Stimulated activated naive CD4-positive, alpha-beta T cell treated with Interleukin-2 at 50 U/mL for 16 hours (primary cell): ENCODE measurements around the gene RBM27.
A peak's percentile ranks its signal among the peaks of the same experiment; 100 is the strongest.
"Not testable (repeated sequence)": the region's sequence is repeated elsewhere in the genome, so short reads cannot be mapped to it uniquely, and the experiment has no call there.

Source experiments
- DNase-seq: peaks from one replicate; lab custom pipeline; 2025; lab: John Stamatoyannopoulos, UW

Gene RBM27, protein sequence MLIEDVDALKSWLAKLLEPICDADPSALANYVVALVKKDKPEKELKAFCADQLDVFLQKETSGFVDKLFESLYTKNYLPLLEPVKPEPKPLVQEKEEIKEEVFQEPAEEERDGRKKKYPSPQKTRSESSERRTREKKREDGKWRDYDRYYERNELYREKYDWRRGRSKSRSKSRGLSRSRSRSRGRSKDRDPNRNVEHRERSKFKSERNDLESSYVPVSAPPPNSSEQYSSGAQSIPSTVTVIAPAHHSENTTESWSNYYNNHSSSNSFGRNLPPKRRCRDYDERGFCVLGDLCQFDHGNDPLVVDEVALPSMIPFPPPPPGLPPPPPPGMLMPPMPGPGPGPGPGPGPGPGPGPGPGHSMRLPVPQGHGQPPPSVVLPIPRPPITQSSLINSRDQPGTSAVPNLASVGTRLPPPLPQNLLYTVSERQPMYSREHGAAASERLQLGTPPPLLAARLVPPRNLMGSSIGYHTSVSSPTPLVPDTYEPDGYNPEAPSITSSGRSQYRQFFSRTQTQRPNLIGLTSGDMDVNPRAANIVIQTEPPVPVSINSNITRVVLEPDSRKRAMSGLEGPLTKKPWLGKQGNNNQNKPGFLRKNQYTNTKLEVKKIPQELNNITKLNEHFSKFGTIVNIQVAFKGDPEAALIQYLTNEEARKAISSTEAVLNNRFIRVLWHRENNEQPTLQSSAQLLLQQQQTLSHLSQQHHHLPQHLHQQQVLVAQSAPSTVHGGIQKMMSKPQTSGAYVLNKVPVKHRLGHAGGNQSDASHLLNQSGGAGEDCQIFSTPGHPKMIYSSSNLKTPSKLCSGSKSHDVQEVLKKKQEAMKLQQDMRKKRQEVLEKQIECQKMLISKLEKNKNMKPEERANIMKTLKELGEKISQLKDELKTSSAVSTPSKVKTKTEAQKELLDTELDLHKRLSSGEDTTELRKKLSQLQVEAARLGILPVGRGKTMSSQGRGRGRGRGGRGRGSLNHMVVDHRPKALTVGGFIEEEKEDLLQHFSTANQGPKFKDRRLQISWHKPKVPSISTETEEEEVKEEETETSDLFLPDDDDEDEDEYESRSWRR

DNA sequence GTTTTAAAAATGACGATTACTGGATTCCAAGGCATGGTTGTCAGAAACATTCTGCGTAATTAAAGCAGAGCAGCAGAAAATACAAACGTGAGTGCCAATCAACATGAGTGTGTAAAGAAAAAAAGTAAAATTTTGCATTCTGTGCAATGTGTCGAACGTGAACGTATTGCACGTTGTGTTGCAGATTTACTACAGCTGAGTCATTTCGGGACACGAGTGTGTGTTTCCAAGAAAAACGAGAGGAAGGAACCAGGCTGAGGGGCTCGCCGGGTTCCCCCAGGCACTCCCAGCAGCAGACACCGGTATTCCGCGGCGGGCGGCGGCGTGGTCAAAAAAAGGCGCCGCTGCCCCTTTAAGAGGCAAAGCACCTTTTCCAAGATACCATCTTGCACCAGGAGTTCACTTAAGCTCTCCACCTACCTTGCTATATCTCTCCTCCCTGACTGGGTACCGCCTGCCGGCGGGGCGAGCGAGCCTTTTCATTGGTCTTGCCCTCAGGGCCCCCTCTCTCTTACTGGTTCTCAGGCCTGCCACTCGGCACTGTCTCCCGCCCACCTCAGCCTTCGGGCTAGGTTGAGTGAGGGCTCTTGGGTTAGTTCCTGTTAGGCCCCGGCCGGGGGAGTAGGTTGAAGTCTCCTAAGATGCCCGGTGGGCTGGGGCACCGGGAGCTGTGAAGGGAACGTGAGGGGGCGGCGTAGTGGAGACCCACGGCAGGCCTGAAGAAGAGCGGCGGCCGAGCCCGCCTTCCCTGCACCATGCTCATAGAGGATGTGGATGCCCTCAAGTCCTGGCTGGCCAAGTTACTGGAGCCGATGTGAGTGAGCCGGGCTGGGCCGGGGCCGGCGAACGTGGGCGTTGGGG, at the start of gene RBM27:
TSS of gene RBM27 (plus strand) at position 595 of the 861 bp plus-strand sequence. CDS start at position 756, 161 bp downstream.
- peak; percentile 94 for DNase-seq

DNA sequence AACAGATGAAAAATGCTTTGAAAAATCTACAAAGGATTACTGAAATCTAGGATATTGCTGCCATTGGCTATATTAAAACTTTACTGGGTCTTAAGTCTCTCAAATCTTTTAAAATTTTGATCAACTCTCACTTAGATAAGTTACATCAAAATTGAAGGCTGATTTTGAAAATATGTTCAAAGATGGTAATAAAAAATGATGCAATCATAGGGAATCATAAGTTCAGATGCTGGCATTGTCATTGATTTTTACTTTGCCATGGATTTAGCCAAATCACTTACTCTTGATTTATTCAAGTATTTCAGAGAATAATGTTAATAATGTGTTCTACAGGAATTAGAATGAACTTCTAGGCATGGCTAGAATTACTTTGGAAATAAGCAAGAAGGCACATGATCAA, 45.1 kb upstream of the RBM27 start:
- DNase-seq: no peak

DNA sequence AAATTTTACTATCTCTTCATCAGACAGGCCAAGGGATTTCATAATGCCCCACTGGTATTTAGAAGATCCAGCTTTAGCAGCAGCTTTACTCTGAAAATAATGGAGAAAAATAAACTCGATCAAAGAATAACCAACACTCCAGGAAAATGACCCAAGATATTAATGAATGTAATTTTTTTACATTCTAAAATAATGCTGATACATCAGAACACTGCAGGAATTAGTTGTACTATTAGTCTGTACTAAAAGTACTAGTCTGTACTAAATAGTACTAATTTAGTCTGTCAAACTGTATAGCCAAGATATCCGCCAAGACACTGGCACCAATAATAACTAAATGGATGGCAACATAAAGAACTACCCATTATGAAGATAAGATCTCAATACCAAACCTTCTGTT, 39.0 kb upstream of the RBM27 start:
- DNase-seq: no peak

GRCh38 chr5:146165460-146165859, 37.9 kb upstream of the RBM27 start:
- no peak for DNase-seq

- no peak for DNase-seq
Observed at GRCh38 chr5:146165903-146166302, 37.5 kb upstream of the RBM27 start.

DNA sequence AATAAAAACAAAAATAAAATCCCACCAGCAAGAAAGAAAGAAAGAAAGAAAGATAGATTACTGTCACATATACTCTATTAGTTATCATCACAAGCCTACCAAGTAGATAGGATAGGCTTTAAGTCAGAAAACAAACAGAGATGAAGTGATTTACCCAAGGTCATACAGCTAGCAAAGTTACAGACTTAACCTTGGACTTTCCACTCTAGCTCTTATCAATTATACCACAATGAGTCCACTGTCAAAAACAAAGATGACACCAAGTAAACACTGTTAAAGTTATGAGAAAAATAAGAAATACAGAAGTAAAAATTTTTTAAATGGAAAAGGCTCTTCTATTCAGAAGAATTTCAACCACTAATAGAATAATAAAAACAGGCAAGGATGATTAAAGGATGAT, 34.3 kb upstream of the RBM27 start:
- DNase-seq: no peak

DNA sequence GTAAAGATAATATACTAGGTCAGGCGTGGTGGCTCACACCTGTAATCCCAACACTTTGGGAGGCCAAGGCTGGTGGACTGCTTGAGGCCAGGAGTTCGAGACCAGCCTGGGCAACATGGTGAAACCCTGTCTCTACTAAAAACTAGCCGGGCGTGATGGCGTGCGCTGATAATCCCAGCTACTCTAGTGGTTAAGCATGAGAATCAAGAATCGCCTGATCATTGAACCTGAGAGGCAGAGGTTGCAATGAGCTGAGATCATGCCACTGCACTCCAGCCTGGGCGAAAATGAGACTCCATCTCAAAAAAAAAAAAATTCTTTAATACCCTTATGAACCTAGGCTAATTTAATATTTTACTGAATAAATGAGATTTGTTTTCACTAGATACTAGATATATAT, 30.4 kb upstream of the RBM27 start:
- DNase-seq: not testable (repeated sequence)

DNA sequence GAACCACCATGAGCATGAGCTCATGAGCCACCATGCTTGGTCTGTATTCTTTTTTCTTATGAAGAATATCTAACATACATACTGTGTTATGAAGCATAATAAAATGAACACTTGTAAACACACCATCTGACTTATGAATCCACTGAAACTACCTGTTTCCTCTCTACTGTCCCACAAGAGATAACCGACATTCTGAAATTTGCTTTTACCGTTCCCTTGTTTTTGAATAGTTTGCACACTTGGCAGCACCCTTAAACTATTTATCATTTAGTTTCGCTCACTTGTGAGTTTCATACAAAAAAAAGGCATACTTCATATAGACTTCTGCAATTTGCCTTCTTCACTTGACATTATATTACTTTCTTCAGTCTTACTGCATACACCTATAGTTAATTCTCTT, 29.8 kb upstream of the RBM27 start:
- DNase-seq: no peak

DNA sequence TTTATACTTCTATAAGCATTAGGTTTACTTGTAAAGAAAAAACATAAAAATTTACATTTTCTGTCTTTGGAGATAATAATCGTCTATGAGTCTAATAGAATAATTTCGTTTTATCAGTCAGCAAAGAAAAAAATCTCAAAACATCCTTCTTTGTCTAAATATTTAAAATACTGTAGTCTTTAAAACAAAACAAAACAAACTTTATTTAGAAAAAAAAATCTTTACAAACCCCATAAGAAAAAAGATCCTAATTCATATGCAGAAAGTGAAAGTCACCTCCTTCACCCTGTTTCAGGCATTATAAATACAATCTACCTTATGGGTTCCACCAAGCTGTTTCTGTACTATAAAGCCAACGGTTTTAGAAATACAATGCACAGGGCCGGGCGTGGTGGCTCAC, 26.6 kb upstream of the RBM27 start:
- no peak for DNase-seq

DNA sequence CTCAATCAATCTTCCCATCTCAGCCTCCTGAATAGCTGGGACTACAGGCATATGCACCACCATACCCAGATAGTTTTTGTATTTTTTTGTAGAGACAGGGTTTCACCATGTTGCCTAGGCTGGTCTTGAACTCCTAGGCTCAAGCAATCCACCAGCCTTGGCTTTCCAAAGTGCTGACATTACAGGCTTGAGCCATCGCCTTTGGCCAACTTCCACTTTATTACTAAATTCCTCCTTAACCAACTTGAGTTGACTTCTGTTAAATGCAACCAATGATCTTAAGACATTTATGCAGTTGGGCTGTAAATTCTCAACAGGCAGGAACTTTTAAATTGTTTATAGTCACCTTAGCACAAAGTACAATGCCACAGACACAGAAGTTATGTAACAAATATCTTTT, 23.7 kb upstream of the RBM27 start:
- no peak for DNase-seq

GRCh38 chr5:146183403-146183802, 20.0 kb upstream of the RBM27 start:
- DNase-seq: not testable (repeated sequence)

- DNase-seq: no peak
Observed at GRCh38 chr5:146185161-146185560, 18.2 kb upstream of the RBM27 start.

GRCh38 chr5:146188358-146188757, 15.0 kb upstream of the RBM27 start:
- no peak for DNase-seq

DNA sequence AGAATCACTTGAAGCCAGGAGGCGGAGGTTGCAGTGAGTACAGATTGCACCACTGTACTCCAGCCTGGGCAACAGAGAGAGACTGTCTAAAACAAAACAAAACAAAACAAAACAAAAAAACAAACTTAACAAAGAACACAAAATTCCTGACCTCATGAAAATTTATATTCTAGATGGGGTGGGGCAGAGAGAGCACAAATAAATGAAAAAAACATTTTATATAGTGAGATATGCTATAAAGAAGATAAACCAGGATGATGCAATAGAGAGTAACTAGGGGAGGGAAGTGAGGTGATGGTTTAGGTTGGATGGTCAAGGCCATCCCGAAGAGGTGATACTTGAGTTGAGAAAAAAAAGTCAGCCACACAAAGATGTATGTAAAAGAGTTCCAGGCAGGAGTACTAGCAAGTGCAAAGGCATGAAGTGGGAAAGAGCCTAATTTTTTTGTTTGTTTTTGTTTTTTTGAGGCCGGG, 10.8 kb upstream of the RBM27 start:
- DNase-seq: no peak

- no peak for DNase-seq
Observed at GRCh38 chr5:146193285-146193684, 10.1 kb upstream of the RBM27 start.

GRCh38 chr5:146194997-146195396, 8.4 kb upstream of the RBM27 start:
- DNase-seq: not testable (repeated sequence)

DNA sequence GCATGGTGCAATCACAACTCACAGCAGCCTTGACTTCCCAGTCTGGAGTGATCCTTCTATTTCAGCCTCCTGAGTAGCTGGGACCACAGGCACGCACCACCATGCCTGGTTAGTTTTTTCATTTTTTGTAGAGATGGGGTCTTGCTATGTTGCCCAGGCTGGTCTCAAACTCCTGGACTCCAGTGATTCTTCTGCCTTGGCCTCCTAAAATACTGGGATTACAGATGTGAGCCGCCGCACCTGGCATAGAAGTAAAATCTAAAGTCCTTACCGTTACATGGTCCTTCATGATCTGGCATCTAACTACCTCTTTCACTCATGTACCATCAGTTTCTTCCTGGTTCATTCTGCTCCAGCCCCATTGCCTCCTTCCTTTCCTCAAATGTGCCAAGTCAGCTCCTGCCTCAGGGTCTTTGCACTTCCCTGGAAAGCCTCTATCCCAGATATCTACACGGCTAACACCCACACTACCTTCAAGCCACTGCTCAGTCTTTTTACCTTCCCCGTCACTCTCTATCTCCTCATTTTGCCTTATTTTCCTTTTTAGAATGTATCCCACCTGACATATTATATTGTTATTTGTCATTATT, 6.9 kb upstream of the RBM27 start:
- DNase-seq: no peak

DNA sequence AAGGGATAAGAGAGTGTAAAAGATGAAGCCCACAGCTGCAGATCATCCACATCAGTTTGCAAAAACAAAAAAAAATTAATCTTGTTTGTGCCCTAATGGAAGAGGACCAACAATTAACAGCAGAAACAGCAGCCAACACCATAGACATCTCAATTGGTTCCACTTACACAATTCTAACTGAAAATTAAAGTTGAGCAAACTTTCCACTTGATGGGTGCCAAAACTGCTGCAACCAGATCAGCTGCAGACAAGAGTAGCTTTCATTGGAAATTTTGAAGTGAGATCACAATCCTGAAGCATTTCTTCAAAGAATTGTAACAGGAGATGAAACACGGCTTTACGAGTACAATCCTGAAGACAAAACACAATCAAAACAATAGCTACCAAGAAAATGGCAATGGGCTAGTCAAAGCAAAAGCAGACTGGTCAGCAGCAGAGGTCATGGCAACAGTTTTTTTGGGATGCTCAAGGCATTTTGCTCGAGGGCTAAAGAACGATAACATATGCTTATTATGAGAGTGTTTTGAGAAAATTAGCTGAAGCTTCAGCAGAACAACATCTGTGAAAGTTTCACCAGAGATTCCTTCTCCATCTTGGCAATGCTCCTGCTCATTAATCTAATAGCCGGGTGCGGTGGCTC, 4.1 kb upstream of the RBM27 start:
- DNase-seq: no peak

GRCh38 chr5:146201795-146202194, 1.6 kb upstream of the RBM27 start:
- DNase-seq: not testable (repeated sequence)

- no peak for DNase-seq
Observed at GRCh38 chr5:146203872-146204192, 427 bp downstream of the RBM27 start.
